Measurements from ENCODE around the gene NDRG3.

DNA sequence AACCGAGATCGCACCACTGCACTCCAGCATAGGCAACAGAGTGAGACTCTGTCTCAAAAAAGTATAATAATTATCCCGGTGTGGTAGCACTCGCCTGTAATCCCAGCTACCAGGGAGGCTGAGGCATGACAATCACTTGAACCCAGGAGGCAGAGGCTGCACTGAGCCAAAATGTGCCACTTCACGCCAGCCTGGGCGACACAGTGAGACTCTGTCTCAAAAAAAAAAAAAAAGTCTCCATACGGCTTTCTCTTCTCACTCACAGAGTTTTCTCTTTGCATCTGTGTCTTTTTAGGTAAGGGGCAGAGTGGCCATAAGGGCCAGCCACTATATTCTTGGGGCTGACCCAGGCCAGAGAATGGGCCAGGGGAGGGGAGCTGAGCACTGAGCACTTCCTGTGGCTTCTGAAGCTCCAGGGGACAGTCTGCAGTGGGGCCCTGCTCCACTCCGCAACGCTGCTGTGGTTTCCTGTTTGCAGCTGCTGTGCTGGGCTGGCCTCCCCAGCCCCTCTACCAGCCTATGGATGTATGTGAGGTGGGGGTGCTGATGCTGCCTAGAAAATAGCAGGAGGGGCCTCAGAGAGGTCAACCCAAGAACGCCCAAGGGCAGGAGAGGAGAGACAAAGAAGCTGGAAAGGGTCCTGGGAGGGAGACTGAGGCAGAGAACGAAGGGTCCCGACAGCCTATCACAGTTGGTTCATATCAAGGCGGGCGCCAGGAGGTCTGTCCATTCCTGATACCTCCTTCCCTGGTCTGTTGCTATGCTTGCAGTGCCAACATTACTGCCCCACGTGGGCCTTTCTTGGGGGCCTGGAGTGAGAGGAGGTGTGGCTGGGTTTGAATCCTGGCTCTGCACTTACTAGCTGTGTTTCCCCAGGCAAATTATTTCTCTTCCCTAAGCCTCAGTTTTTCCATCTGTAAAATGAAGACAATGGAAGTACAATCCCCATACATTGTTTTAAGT, 115.9 kb downstream of the NDRG3 start:
- TF ChIP-seq, protein P1, sequence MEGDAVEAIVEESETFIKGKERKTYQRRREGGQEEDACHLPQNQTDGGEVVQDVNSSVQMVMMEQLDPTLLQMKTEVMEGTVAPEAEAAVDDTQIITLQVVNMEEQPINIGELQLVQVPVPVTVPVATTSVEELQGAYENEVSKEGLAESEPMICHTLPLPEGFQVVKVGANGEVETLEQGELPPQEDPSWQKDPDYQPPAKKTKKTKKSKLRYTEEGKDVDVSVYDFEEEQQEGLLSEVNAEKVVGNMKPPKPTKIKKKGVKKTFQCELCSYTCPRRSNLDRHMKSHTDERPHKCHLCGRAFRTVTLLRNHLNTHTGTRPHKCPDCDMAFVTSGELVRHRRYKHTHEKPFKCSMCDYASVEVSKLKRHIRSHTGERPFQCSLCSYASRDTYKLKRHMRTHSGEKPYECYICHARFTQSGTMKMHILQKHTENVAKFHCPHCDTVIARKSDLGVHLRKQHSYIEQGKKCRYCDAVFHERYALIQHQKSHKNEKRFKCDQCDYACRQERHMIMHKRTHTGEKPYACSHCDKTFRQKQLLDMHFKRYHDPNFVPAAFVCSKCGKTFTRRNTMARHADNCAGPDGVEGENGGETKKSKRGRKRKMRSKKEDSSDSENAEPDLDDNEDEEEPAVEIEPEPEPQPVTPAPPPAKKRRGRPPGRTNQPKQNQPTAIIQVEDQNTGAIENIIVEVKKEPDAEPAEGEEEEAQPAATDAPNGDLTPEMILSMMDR (IDR thresholded peaks at IDR 0.05; ENCODE audit: insufficient read depth, low read depth, low read length), result no peak
- TF ChIP-seq EZH2 (IDR thresholded peaks at IDR 0.05; ENCODE audit: insufficient read depth, low read length), result no peak

All from astrocyte (in vitro differentiated cells and primary cell).